Measurements from ENCODE around the gene JDP2.
A peak's percentile ranks its signal among the peaks of the same experiment; 100 is the strongest.

JDP2 gene

GRCh38 chr14:75484711-75485429, 57.0 kb downstream of the JDP2 start:
- no peak for DNase-seq (ENCODE audit: low read depth in 2 of 2)

- no peak for DNase-seq (ENCODE audit: low read depth in 2 of 2)
Measured at GRCh38 chr14:75486318-75486717, 58.5 kb downstream of the JDP2 start.

- DNase-seq (ENCODE audit: low read depth in 2 of 2) = no peak
Measured at GRCh38 chr14:75487155-75487671, 59.4 kb downstream of the JDP2 start.

GRCh38 chr14:75489480-75489837, 61.6 kb downstream of the JDP2 start:
- DNase-seq (ENCODE audit: low read depth in 2 of 2) = no peak

GRCh38 chr14:75491376-75491978, 63.7 kb downstream of the JDP2 start:
- DNase-seq (ENCODE audit: low read depth in 2 of 2) = no peak

GRCh38 chr14:75492832-75493591, 65.2 kb downstream of the JDP2 start:
- DNase-seq (ENCODE audit: low read depth in 2 of 2) = no peak

- no peak for DNase-seq (ENCODE audit: low read depth in 2 of 2)
Measured at GRCh38 chr14:75493592-75494087, 65.8 kb downstream of the JDP2 start.

GRCh38 chr14:75494896-75495295, 67.1 kb downstream of the JDP2 start:
- DNase-seq (ENCODE audit: low read depth in 2 of 2) = no peak

GRCh38 chr14:75495399-75495798, 67.6 kb downstream of the JDP2 start:
- DNase-seq (ENCODE audit: low read depth in 2 of 2) = no peak

- DNase-seq (ENCODE audit: low read depth in 2 of 2) = no peak
Measured at GRCh38 chr14:75495882-75496281, 68.1 kb downstream of the JDP2 start.

- DNase-seq (ENCODE audit: low read depth in 2 of 2) = no peak
Measured at GRCh38 chr14:75496755-75497154, 68.9 kb downstream of the JDP2 start.

GRCh38 chr14:75497191-75497590, 69.4 kb downstream of the JDP2 start:
- DNase-seq (ENCODE audit: low read depth in 2 of 2) = peak; percentile 12 to 30

- DNase-seq (ENCODE audit: low read depth in 2 of 2) = no peak
Measured at GRCh38 chr14:75497701-75498100, 69.9 kb downstream of the JDP2 start.

- no peak for DNase-seq (ENCODE audit: low read depth in 2 of 2)
Measured at GRCh38 chr14:75499084-75499875, 71.5 kb downstream of the JDP2 start.

GRCh38 chr14:75501080-75501479, 73.3 kb downstream of the JDP2 start:
- no peak for DNase-seq (ENCODE audit: low read depth in 2 of 2)

- DNase-seq (ENCODE audit: low read depth in 2 of 2) = no peak
Measured at GRCh38 chr14:75504411-75504810, 76.6 kb downstream of the JDP2 start.

- DNase-seq (ENCODE audit: low read depth in 2 of 2) = no peak
Measured at GRCh38 chr14:75506930-75507329, 79.1 kb downstream of the JDP2 start.

GRCh38 chr14:75510547-75510946, 82.7 kb downstream of the JDP2 start:
- no peak for DNase-seq (ENCODE audit: low read depth in 2 of 2)

- no peak for DNase-seq (ENCODE audit: low read depth in 2 of 2)
Measured at GRCh38 chr14:75511201-75511600, 83.4 kb downstream of the JDP2 start.

- DNase-seq (ENCODE audit: low read depth in 2 of 2) = no peak
Measured at GRCh38 chr14:75513911-75514672, 86.3 kb downstream of the JDP2 start.
